ENCODE results near the gene RAMP1. TPM values are rescaled to one million over a fixed set of nuclear protein-coding genes. Genes with fewer than 3 reads are reported as not detected.

RAMP1 gene
- total RNA-seq, 1 donor from 2014 or later = 105 TPM

GRCh38 chr2:237879991-237880560 lies 20.7 kb downstream of the RAMP1 start:
- Mint-ChIP-seq H3K9me3 (ENCODE audit: low read depth) (no peaks in the 10 kb centered on the region), H3K27me3 (no peaks in the 10 kb centered on the region), H3K36me3 (ENCODE audit: insufficient read depth) (peaks cover 15% of the 10 kb centered on the region), H3K27ac (no peak overlapping the region), H3K4me1 (ENCODE audit: low read depth) (peaks cover 7% of the 10 kb centered on the region), H3K4me3 (ENCODE audit: low read depth) (no peak overlapping the region)
- TF ChIP-seq CTCF (IDR thresholded peaks at IDR 0.05; ENCODE audit: unreplicated experiment) = no peak
- no peak for DNase-seq (ENCODE audit: low spot score, unreplicated experiment)

- TF ChIP-seq CTCF (IDR thresholded peaks at IDR 0.05; ENCODE audit: unreplicated experiment) = no peak
- H3K4me1 Mint-ChIP-seq (ENCODE audit: low read depth) = peaks cover 7% of the 10 kb centered on the region
- H3K27me3 Mint-ChIP-seq = no peaks in the 10 kb centered on the region
- H3K4me3 Mint-ChIP-seq (ENCODE audit: low read depth) = no peak overlapping the region
- DNase-seq (ENCODE audit: low spot score, unreplicated experiment) = no peak
- H3K9me3 Mint-ChIP-seq (ENCODE audit: low read depth) = no peaks in the 10 kb centered on the region
- no peak overlapping the region for H3K27ac Mint-ChIP-seq
- H3K36me3 Mint-ChIP-seq (ENCODE audit: insufficient read depth) = peaks cover 18% of the 10 kb centered on the region
Observed at GRCh38 chr2:237882510-237883481, 23.4 kb downstream of the RAMP1 start.

- Mint-ChIP-seq H3K4me3 (ENCODE audit: low read depth) (no peak overlapping the region), H3K27me3 (no peaks in the 10 kb centered on the region), H3K27ac (peak overlapping the region; percentile 35), H3K36me3 (ENCODE audit: insufficient read depth) (peaks cover 21% of the 10 kb centered on the region), H3K4me1 (ENCODE audit: low read depth) (peaks cover 7% of the 10 kb centered on the region), H3K9me3 (ENCODE audit: low read depth) (no peaks in the 10 kb centered on the region)
- DNase-seq (ENCODE audit: low spot score, unreplicated experiment) = no peak
- TF ChIP-seq CTCF (IDR thresholded peaks at IDR 0.05; ENCODE audit: unreplicated experiment) = no peak
Observed at GRCh38 chr2:237883951-237884446, 24.6 kb downstream of the RAMP1 start.

- no peak for DNase-seq (ENCODE audit: low spot score, unreplicated experiment)
- Mint-ChIP-seq H3K4me3 (ENCODE audit: low read depth) (no peak overlapping the region), H3K27me3 (no peaks in the 10 kb centered on the region), H3K27ac (no peak overlapping the region), H3K4me1 (ENCODE audit: low read depth) (peaks cover 7% of the 10 kb centered on the region), H3K36me3 (ENCODE audit: insufficient read depth) (peaks cover 23% of the 10 kb centered on the region), H3K9me3 (ENCODE audit: low read depth) (no peaks in the 10 kb centered on the region)
- TF ChIP-seq CTCF (IDR thresholded peaks at IDR 0.05; ENCODE audit: unreplicated experiment) = no peak
Observed at GRCh38 chr2:237884681-237885080, 25.3 kb downstream of the RAMP1 start.

GRCh38 chr2:237885111-237885930 lies 25.9 kb downstream of the RAMP1 start:
- H3K27ac Mint-ChIP-seq = no peak overlapping the region
- no peaks in the 10 kb centered on the region for H3K27me3 Mint-ChIP-seq
- no peaks in the 10 kb centered on the region for H3K9me3 Mint-ChIP-seq (ENCODE audit: low read depth)
- peaks cover 7% of the 10 kb centered on the region for H3K4me1 Mint-ChIP-seq (ENCODE audit: low read depth)
- DNase-seq (ENCODE audit: low spot score, unreplicated experiment) = no peak
- peaks cover 23% of the 10 kb centered on the region for H3K36me3 Mint-ChIP-seq (ENCODE audit: insufficient read depth)
- no peak for TF ChIP-seq CTCF (IDR thresholded peaks at IDR 0.05; ENCODE audit: unreplicated experiment)
- no peak overlapping the region for H3K4me3 Mint-ChIP-seq (ENCODE audit: low read depth)
